T-helper 17 cell (primary cell): ENCODE data around the gene DMBT1. TPM values are rescaled to one million over a fixed set of nuclear protein-coding genes. Genes with fewer than 3 reads are reported as not detected.
"Not testable (repeated sequence)": the region's sequence is repeated elsewhere in the genome, so short reads cannot be mapped to it uniquely, and the experiment has no call there.

ENCODE experiments used
- ATAC-seq: fragments of 150-1000 bp; cut with Tn5 transposase; 2 replicates; pipeline ENCODE4 v1.10.0; 2021; ENCODE audit warnings: mild to moderate bottlenecking, moderate library complexity
- DNase-seq, 3 donors: peaks; one replicate each; pipeline versions ENCODE4 v3.0.0 to v3.0.0-alpha.2; 2020 to 2021
- H3K9me3 ChIP-seq: one replicate; pipeline ENCODE4 v1.7.0; 2013; ENCODE audit warnings: low read length, mild to moderate bottlenecking; ENCODE audit not compliant: control insufficient read depth, poor library complexity, severe bottlenecking
- H3K27ac Mint-ChIP-seq: one replicate; pipeline ENCODE4 v1.8.0; 2022; ENCODE audit warnings: mild to moderate bottlenecking, moderate library complexity, mixed read lengths
- H3K27me3 Mint-ChIP-seq: one replicate; pipeline ENCODE4 v1.8.0; 2022; ENCODE audit warnings: mixed read lengths
- H3K36me3 Mint-ChIP-seq: one replicate; pipeline ENCODE4 v1.8.0; 2022; ENCODE audit warnings: low read depth, mixed read lengths
- H3K4me1 Mint-ChIP-seq: one replicate; pipeline ENCODE4 v1.8.0; 2022; ENCODE audit warnings: mild to moderate bottlenecking, mixed read lengths
- H3K4me3 Mint-ChIP-seq: one replicate; pipeline ENCODE4 v1.8.0; 2022; ENCODE audit warnings: mild to moderate bottlenecking, moderate library complexity, mixed read lengths
- total RNA-seq, 4 donors: library from RNA in 2 of 4; stranded (reverse) in 2 of 4; gene quantifications; one replicate each; pipeline ENCODE4 v1.2.3 and lab custom pipeline; 2022 to 2026

The DMBT1 gene
- total RNA-seq, 2 donors from 2014 or later: not detected

DNA sequence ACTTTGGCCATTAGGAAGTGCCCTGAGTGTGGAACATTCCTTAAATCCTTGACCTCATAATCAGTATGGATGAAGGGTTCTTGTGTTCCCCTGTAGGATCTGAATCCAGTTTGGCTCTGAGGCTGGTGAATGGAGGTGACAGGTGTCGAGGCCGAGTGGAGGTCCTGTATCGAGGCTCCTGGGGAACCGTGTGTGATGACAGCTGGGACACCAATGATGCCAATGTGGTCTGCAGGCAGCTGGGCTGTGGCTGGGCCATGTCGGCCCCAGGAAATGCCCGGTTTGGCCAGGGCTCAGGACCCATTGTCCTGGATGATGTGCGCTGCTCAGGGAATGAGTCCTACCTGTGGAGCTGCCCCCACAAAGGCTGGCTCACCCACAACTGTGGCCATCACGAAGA is 60.4 kb downstream of the DMBT1 start:
- not testable (repeated sequence) for H3K4me3 Mint-ChIP-seq, H3K27ac Mint-ChIP-seq, H3K9me3 ChIP-seq, H3K4me1 Mint-ChIP-seq, H3K36me3 Mint-ChIP-seq, ATAC-seq, DNase-seq
- H3K27me3 Mint-ChIP-seq: peaks cover 54% of the 10 kb centered on the region

DNA sequence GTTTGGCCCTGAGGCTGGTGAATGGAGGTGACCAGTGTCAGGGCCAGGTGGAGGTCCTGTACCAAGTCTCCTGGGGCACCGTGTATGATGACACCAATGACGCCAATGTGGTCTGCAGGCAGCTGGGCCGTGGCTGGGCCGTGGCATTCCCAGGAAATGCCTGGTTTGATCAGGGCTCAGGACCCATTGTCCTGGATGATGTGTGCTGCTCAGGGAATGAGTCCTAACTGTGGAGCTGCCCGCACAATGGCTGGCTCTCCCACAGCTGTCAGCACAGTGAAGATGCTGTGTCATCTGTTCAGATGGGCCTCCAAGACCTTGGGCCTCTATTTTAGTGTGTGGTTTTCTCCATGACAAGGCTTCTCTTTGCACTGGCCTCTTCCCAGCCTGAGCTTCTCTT is 64.0 kb downstream of the DMBT1 start:
- Mint-ChIP-seq H3K27me3 (peaks cover 29% of the 10 kb centered on the region), H3K36me3 (peaks cover 2% of the 10 kb centered on the region), H3K4me3 (no peak overlapping the region), H3K4me1 (no peaks in the 10 kb centered on the region), H3K27ac (no peak overlapping the region)
- no peak for DNase-seq
- no peaks in the 10 kb centered on the region for H3K9me3 ChIP-seq
- ATAC-seq: no peak

DNA sequence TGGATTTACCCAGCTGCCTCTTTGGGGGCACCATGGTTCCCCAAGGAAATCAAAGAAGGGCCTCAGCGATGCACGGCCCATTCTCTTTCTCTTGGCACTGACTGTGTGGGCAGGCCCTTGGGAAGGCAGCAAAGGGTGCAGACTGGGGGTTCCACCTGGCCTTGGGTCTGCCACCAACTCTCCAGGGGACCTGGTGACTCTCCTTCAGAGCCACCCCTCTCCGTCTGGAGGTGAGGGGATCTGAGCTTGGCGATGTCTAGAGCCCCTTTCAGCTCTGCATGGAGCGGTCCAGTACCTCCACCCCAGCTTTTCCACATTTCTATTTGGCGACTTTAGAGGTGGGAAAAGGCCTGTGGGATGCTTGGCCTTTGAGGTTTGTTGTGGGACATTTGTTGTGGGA is 70.0 kb downstream of the DMBT1 start:
- Mint-ChIP-seq H3K4me3 (no peak overlapping the region), H3K36me3 (no peaks in the 10 kb centered on the region), H3K27me3 (peaks cover 12% of the 10 kb centered on the region), H3K4me1 (no peaks in the 10 kb centered on the region), H3K27ac (no peak overlapping the region)
- DNase-seq: no peak
- H3K9me3 ChIP-seq: no peaks in the 10 kb centered on the region
- no peak for ATAC-seq

DNA sequence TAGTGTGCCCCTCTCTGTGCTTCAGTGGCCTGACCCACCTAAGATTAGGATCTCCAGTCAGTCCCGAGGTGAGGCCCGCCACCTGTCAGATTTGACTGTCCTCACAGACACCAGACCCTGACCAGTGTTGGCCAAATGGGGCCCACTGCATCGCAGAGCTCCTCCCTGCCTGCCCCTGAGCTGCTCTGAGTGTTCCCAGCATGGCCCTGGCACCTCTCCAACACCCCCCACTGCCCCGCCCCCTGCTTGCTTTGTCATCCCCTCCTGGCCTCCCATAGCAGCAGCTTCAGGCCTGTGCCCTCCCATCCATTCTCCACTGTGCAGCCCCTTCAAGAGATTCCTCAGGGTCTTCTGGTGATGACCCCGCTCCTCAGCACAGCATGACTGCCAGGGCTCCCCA is 71.5 kb downstream of the DMBT1 start:
- ATAC-seq (no peak), DNase-seq (no peak)
- H3K4me3 Mint-ChIP-seq: no peak overlapping the region
- H3K9me3 ChIP-seq: no peaks in the 10 kb centered on the region
- H3K4me1 Mint-ChIP-seq: no peaks in the 10 kb centered on the region
- H3K36me3 Mint-ChIP-seq: no peaks in the 10 kb centered on the region
- H3K27ac Mint-ChIP-seq: no peak overlapping the region
- H3K27me3 Mint-ChIP-seq: peaks cover 21% of the 10 kb centered on the region

DNA sequence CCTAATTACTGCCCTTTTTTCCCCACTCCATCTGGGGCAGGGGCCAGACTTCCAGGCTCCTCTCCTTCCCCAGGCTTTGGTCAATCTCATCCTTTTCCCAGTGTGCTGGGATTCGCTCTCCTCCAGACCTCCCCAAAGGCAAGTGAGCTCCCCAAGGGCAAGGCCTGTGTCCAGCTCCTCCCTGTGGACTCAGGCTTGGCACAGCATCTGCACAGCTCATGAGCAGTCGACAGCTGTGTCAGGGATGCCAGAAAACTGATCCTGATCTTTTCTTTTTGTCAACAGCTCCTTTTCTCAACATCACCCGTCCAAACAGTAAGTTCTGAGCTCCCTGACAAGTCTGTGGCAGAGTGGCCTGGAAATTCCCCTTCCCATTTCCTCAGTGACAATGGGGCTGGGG is 72.0 kb downstream of the DMBT1 start:
- no peaks in the 10 kb centered on the region for H3K9me3 ChIP-seq
- H3K27me3 Mint-ChIP-seq: peaks cover 24% of the 10 kb centered on the region
- no peaks in the 10 kb centered on the region for H3K4me1 Mint-ChIP-seq
- no peak overlapping the region for H3K27ac Mint-ChIP-seq
- no peak overlapping the region for H3K4me3 Mint-ChIP-seq
- no peaks in the 10 kb centered on the region for H3K36me3 Mint-ChIP-seq
- DNase-seq: no peak
- no peak for ATAC-seq

DNA sequence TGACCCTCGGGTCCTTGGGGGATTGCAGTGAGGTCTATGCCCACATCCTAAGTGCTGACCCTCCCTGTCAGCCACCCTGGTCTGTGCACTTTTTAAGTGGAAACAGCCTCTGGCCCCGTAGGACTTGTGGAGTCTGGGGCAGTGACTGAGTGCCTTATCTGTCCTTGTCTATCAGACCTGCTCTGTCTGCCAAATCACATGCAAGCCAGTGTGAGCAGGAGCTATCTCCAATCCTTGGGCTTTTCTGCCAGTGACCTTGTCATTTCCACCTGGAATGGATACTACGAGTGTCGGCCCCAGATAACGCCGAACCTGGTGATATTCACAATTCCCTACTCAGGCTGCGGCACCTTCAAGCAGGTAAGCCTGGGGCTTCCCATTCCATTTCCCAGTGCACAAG is 76.4 kb downstream of the DMBT1 start:
- no peak for ATAC-seq
- no peaks in the 10 kb centered on the region for H3K9me3 ChIP-seq
- H3K36me3 Mint-ChIP-seq: no peaks in the 10 kb centered on the region
- peaks cover 19% of the 10 kb centered on the region for H3K27me3 Mint-ChIP-seq
- H3K4me3 Mint-ChIP-seq: no peak overlapping the region
- no peaks in the 10 kb centered on the region for H3K4me1 Mint-ChIP-seq
- DNase-seq: no peak
- H3K27ac Mint-ChIP-seq: no peak overlapping the region

DNA sequence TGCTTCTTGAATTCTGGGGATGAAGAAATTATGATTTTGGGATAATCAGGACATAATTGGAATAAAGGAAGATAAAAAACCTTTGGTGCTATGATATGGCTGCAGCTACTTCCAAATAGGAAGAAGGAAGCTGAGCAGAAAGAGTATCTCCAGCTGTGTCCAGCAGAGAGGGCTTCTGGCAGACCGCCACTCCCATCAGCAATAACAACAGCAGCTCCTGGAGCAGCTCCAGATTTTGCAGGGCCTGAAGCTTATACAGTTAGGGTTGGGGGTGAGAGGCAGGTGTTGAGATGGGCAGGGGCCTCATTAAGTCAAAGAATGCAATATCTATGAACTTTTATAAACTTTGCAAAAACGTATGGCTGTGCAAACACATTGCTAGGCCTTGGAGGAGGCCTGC is 76.8 kb downstream of the DMBT1 start:
- ATAC-seq (no peak), DNase-seq (no peak)
- Mint-ChIP-seq H3K27me3 (peaks cover 19% of the 10 kb centered on the region), H3K27ac (no peak overlapping the region), H3K4me1 (no peaks in the 10 kb centered on the region), H3K4me3 (no peak overlapping the region), H3K36me3 (no peaks in the 10 kb centered on the region)
- H3K9me3 ChIP-seq: no peaks in the 10 kb centered on the region

DNA sequence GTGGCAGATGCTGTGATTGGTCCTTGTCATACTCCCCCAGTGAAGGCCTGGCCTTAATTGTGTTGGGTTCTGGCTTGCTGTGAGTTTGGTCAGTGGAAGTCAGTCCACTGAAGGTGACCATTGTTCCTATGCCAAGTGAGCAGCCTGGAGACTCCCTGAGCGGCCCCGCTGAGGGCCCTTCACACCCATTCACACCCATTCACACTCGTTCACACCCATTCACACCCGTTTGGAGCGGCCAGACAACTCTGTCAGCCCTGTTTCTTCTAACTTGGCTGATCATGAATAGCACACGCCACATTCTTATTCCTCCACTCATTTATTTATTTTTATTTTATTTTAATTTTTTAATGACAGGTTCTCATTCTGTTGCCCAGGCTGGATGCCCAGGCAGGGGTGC is 77.6 kb downstream of the DMBT1 start:
- H3K36me3 Mint-ChIP-seq: no peaks in the 10 kb centered on the region
- H3K9me3 ChIP-seq: no peaks in the 10 kb centered on the region
- no peak overlapping the region for H3K27ac Mint-ChIP-seq
- H3K4me1 Mint-ChIP-seq: no peaks in the 10 kb centered on the region
- DNase-seq (no peak), ATAC-seq (no peak)
- H3K27me3 Mint-ChIP-seq: peaks cover 17% of the 10 kb centered on the region
- H3K4me3 Mint-ChIP-seq: no peak overlapping the region

DNA sequence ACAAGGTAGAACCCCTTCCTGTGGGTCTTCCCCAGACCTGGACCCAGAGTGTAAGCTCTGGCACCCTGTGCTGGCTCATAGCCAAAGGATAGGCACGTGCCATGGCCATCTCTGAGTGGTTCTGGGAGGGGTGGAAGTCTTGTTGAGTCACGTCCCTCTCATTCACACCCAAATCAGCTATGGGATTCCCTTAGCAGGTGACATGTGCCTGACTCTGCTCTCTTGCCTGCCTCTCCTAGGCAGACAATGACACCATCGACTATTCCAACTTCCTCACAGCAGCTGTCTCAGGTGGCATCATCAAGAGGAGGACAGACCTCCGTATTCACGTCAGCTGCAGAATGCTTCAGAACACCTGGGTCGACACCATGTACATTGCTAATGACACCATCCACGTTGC is 79.2 kb downstream of the DMBT1 start:
- Mint-ChIP-seq H3K4me3 (no peak overlapping the region), H3K27ac (no peak overlapping the region), H3K4me1 (no peaks in the 10 kb centered on the region), H3K27me3 (peaks cover 19% of the 10 kb centered on the region), H3K36me3 (no peaks in the 10 kb centered on the region)
- DNase-seq (no peak), ATAC-seq (no peak)
- H3K9me3 ChIP-seq: no peaks in the 10 kb centered on the region

DNA sequence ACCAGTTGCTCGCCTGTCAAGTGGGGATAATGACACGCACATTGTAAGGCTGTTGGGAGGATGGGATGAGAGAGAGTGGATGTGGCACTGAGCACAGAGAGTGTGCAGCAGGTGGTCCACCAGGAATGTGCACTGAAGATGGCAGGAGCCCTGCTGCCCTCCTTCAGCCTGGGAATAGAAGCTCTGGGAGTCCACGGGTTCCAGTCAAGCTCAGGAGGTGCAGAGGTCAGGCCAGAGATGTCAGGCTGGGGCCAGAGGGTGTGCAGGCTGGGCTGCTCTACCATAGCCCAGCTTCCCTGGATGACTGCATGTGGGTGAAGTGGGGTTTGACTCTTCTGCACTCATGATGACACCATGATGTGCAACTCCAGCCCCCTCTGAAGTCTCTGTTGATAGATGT is 80.4 kb downstream of the DMBT1 start:
- Mint-ChIP-seq H3K4me3 (no peak overlapping the region), H3K27me3 (peaks cover 25% of the 10 kb centered on the region), H3K36me3 (no peaks in the 10 kb centered on the region), H3K27ac (no peak overlapping the region), H3K4me1 (no peaks in the 10 kb centered on the region)
- no peaks in the 10 kb centered on the region for H3K9me3 ChIP-seq
- no peak for ATAC-seq
- no peak for DNase-seq

DNA sequence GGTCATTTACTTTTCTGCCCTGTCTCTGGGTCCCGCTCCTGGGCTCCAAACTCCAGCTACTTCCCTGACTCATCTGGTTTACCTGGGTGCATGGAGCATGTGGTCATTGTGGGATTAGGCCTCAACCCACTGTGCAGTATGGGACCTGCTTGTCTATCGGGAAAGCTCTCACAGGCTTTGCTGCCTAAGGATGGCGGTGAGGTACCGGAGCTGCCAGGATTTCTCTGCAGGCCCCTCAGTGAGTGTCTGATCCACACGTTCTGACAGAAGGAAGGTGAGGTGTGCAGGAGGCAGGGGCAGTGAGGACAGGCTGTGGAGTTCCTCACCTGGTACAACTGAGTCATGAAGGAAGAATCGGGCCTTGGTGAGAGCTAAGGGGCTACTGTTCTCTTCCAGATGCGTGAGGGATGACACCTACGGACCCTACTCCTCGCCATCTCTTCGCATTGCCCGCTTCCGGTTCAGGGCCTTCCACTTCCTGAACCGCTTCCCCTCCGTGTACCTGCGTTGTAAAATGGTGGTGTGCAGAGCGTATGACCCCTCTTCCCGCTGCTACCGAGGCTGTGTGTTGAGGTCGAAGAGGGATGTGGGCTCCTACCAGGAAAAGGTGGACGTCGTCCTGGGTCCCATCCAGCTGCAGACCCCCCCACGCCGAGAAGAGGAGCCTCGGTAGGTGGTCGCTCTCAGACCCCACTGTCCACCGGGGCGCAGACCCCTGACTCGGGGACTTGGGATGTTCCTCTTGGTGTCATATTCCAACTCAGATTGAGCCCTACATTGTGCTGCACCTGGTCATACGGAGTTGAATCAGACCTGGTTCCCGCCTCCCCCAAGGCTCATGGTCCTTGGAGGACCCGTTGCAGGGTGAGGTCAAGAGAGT is 82.4 kb downstream of the DMBT1 start:
- Mint-ChIP-seq H3K4me3 (no peak overlapping the region), H3K27me3 (peaks cover 26% of the 10 kb centered on the region), H3K27ac (no peak overlapping the region), H3K4me1 (no peaks in the 10 kb centered on the region), H3K36me3 (no peaks in the 10 kb centered on the region)
- DNase-seq (no peak), ATAC-seq (no peak)
- no peaks in the 10 kb centered on the region for H3K9me3 ChIP-seq

DNA sequence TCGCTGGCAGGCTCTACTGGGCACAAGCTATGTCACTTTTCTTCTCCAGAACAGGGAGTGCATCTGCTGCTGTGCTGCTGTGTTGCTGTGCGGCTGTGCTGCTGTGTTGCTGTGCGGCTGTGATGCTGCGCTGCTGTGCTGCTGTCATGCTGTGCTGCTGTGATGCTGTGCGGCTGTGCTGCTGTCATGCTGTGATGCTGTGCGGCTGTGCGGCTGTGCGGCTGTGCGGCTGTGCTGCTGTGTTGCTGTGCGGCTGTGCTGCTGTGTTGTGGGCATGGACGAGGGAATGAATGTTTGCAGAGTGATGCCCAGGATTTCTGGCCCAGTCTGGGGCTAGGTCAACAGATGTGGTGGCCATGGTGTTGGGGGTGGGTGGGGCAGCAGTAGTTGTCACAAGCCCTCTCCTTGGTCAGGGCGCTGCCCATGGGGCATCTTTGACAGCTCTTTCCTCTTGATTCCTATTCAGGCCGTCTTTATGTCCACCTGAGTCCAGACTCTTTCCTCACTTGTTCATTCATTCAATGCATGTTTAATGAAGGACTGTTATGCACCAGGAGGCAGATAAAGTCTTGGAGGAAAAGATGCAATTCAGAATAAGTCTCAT is 83.5 kb downstream of the DMBT1 start:
- Mint-ChIP-seq H3K4me1 (no peaks in the 10 kb centered on the region), H3K36me3 (no peaks in the 10 kb centered on the region), H3K4me3 (no peak overlapping the region), H3K27ac (no peak overlapping the region), H3K27me3 (peaks cover 33% of the 10 kb centered on the region)
- ATAC-seq (no peak), DNase-seq (no peak)
- H3K9me3 ChIP-seq: no peaks in the 10 kb centered on the region

DNA sequence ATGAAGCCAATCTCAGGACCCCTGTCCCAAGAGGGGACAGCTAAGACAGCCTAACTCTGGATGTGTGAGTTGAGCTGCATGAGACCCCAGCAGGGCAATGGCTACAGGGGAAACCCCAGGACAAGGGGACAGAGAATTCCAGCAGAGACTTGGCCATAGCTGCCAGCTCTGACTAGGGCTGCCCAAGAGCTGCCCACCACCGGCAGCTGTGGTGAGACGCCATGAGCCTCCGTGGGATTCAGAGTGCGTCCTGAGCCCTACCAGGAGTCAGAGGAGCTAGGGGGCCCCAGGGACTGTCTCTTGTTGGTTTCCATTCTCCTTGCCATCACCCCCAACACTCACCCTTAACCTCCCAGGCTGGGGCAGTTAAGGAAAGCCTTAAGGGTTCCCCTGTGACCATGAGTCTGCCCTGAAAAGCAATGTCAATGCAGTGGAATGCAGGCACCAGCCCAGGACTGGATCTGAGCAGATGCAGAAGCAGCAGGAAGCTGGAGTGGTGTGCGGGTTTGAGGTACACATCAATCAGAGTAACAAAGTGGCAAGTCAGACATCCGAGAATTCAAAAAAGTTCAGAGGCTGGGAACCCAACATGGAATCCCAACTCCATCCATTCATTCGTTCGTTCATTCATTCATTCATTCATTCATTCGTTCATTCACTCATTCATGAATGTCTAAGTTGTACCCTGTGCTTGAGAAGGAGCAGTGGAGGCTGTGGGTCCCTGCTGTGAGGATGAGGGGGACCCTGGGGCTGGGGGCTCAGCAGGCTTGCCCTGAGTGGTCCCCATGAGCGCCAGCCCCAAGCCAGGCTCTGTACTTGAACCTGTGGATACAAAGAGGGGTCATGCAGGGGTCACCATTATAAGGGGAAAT is 86.2 kb downstream of the DMBT1 start:
- H3K27ac Mint-ChIP-seq: no peak overlapping the region
- no peak overlapping the region for H3K4me3 Mint-ChIP-seq
- no peaks in the 10 kb centered on the region for H3K9me3 ChIP-seq
- H3K4me1 Mint-ChIP-seq: no peaks in the 10 kb centered on the region
- no peaks in the 10 kb centered on the region for H3K36me3 Mint-ChIP-seq
- ATAC-seq (no peak), DNase-seq (no peak)
- H3K27me3 Mint-ChIP-seq: peaks cover 51% of the 10 kb centered on the region
